Activated CD8-positive, alpha-beta memory T cell treated with anti-CD3 and anti-CD28 coated beads, Interleukin-2, amount 50 U/mL, for 24 hours (primary cell): ENCODE data around the gene TAB3.

Experiments
- DNase-seq: peaks from one replicate; pipeline ENCODE4 v3.0.0-alpha.2; 2020; ENCODE audit errors: extremely low read depth

TAB3 gene

GRCh38 chrX:30887288-30887687, 1.8 kb downstream of the TAB3 start:
- no peak for DNase-seq

- no peak for DNase-seq
These were observed 3.9 kb downstream of the TAB3 start for GRCh38 chrX:30885136-30885535.

- DNase-seq = no peak
These were observed 5.9 kb downstream of the TAB3 start for GRCh38 chrX:30883138-30883537.

- DNase-seq = no peak
These were observed 7.3 kb downstream of the TAB3 start for GRCh38 chrX:30881797-30882196.

- no peak for DNase-seq
These were observed 7.7 kb downstream of the TAB3 start for GRCh38 chrX:30881390-30881789.

- DNase-seq = no peak
These were observed 9.0 kb downstream of the TAB3 start for GRCh38 chrX:30880058-30880457.

GRCh38 chrX:30876367-30876766, 12.7 kb downstream of the TAB3 start:
- DNase-seq = no peak

- DNase-seq = no peak
These were observed 13.1 kb downstream of the TAB3 start for GRCh38 chrX:30875957-30876356.

GRCh38 chrX:30874851-30875250, 14.2 kb downstream of the TAB3 start:
- no peak for DNase-seq

- DNase-seq = no peak
These were observed 18.5 kb downstream of the TAB3 start for GRCh38 chrX:30870572-30870971.

- DNase-seq = no peak
These were observed 23.4 kb downstream of the TAB3 start for GRCh38 chrX:30865612-30866011.

- DNase-seq = no peak
These were observed 24.0 kb downstream of the TAB3 start for GRCh38 chrX:30865015-30865414.

- DNase-seq = no peak
These were observed 24.7 kb downstream of the TAB3 start for GRCh38 chrX:30864383-30864785.

- DNase-seq = no peak
These were observed 25.1 kb downstream of the TAB3 start for GRCh38 chrX:30863974-30864373.

- no peak for DNase-seq
These were observed 31.0 kb downstream of the TAB3 start for GRCh38 chrX:30858098-30858497.

GRCh38 chrX:30851449-30851848, 37.6 kb downstream of the TAB3 start:
- no peak for DNase-seq

GRCh38 chrX:30835373-30835772, 53.7 kb downstream of the TAB3 start:
- no peak for DNase-seq

- DNase-seq = no peak
These were observed 55.2 kb downstream of the TAB3 start for GRCh38 chrX:30833896-30834295.

GRCh38 chrX:30831082-30831481, 58.0 kb downstream of the TAB3 start:
- no peak for DNase-seq

GRCh38 chrX:30830326-30830943, 58.6 kb downstream of the TAB3 start:
- no peak for DNase-seq

- no peak for DNase-seq
These were observed 64.8 kb downstream of the TAB3 start for GRCh38 chrX:30824275-30824674.

- no peak for DNase-seq
These were observed 66.3 kb downstream of the TAB3 start for GRCh38 chrX:30822764-30823163.

GRCh38 chrX:30822068-30822681, 66.9 kb downstream of the TAB3 start:
- no peak for DNase-seq

GRCh38 chrX:30821116-30821515, 67.9 kb downstream of the TAB3 start:
- no peak for DNase-seq
